GM23338 (cell line): ENCODE data around the gene SLC5A6.

ENCODE experiments used
- CTCF ChIP-seq, 2 experiments: fragments of 200-600 bp in 1 of 2; sonication (generic) in 1 of 2; conservative IDR thresholded peaks; 2 replicates each; pipeline versions ENCODE4 v1.5.1 to v1.6.1; 2016 to 2017; ENCODE audit warnings: antibody characterized with exemption in 2 of 2, low read depth in 2 of 2, mild to moderate bottlenecking in 2 of 2, moderate library complexity in 1 of 2
- EZH2 ChIP-seq: fragments of 200-600 bp; sonication (generic); IDR thresholded peaks from one replicate; pipeline ENCODE4 v1.8.0; 2017; ENCODE audit warnings: antibody characterized with exemption, mild to moderate bottlenecking, low read depth; ENCODE audit not compliant: unreplicated experiment
- POLR2AphosphoS5 ChIP-seq: IDR thresholded peaks from 2 replicates; pipeline ENCODE4 v1.6.1; 2016; ENCODE audit warnings: antibody characterized with exemption, low read depth

DNA sequence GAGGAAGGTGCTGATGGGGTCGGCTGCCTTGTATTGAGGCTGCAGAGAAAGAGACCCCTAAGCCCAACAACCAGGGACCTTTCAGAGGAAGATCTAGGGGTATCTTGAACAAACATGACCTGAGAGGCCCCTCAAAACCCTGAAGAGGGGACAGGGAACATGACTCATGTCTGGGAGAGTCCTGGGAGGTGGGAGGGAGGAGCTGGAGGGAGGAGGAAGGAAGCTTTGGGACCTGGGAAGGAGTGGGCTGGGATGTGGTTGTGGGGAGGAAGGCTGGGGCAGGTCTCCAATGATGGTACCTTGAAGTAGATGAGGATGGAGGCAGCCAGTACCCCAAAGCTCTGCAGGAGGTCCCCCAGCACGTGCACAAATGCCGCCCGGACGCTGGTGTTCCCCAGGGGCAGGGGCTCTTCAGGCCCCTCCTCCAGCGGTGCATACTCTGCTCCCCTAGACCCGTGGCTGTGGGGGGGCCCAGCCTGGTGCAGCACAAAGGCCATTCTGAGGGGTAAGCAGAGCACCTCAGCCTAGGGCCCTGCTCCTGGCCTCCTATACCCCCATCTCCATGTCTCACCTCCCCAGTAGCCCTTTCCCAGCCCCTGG, 44.9 kb upstream of the SLC5A6 start:
- TF ChIP-seq EZH2 (no peak), POLR2AphosphoS5 (no peak), CTCF (conservative IDR thresholded peaks at IDR 0.05; ENCODE audit: low read depth in 2 of 2) (no peak)
